Liver (tissue), 9 donors: ENCODE results near the gene VAV3. TPM values are rescaled to one million over a fixed set of nuclear protein-coding genes. Genes with fewer than 3 reads are reported as not detected.

Source experiments
- DNase-seq: peaks from one replicate; pipeline ENCODE4 v3.0.0-alpha.2; 2017; ENCODE audit warnings: low spot score
- H3K27ac ChIP-seq, 2 donors: one replicate each; pipeline ENCODE4 v1.7.0; 2013; ENCODE audit warnings: inconsistent platforms in 2 of 2, low read length in 2 of 2, control low read depth in 1 of 2, low read depth in 1 of 2, mild to moderate bottlenecking in 1 of 2
- H3K27me3 ChIP-seq, 4 donors: one replicate each; pipeline versions ENCODE4 v1.6.1 to v1.7.0; 2013; ENCODE audit warnings: low read length in 3 of 4, inconsistent platforms in 1 of 4, mild to moderate bottlenecking in 1 of 4, moderate library complexity in 1 of 4; ENCODE audit not compliant: control insufficient read depth in 4 of 4, insufficient read depth in 4 of 4
- H3K36me3 ChIP-seq, 4 donors: one replicate each; pipeline versions ENCODE4 v1.6.1 to v1.7.0; 2013; ENCODE audit warnings: low read length in 3 of 4, mild to moderate bottlenecking in 3 of 4, low read depth in 1 of 4, moderate library complexity in 1 of 4; ENCODE audit not compliant: control insufficient read depth in 4 of 4, insufficient read depth in 3 of 4
- H3K4me1 ChIP-seq, 4 donors: one replicate each; pipeline versions ENCODE4 v1.6.1 to v1.7.0; 2013; ENCODE audit warnings: low read length in 3 of 4, mild to moderate bottlenecking in 3 of 4, moderate library complexity in 1 of 4; ENCODE audit not compliant: control insufficient read depth in 4 of 4, insufficient read depth in 4 of 4
- H3K4me3 ChIP-seq, 3 donors: one replicate each; pipeline versions ENCODE4 v1.6.1 to v1.7.0; 2013; ENCODE audit warnings: low read length in 3 of 3, control low read depth in 1 of 3, low read depth in 1 of 3, mild to moderate bottlenecking in 1 of 3
- H3K9ac ChIP-seq, 2 donors: one replicate each; pipeline ENCODE4 v1.7.0; 2013; ENCODE audit warnings: low read length in 2 of 2, mild to moderate bottlenecking in 2 of 2, moderate library complexity in 2 of 2, control low read depth in 1 of 2, low read depth in 1 of 2
- H3K9me3 ChIP-seq, 4 donors: one replicate each; pipeline versions ENCODE4 v1.6.1 to v1.7.0; 2013; ENCODE audit warnings: low read length in 3 of 4; ENCODE audit not compliant: control insufficient read depth in 4 of 4
- EGR1 ChIP-seq, 2 donors: IDR thresholded peaks; 2 replicates each; pipeline ENCODE4 v1.6.1; 2016 to 2018; ENCODE audit warnings: antibody characterized with exemption in 2 of 2, low read depth in 2 of 2
- FOXA1 ChIP-seq: IDR thresholded peaks from 2 replicates; pipeline ENCODE4 v1.6.1; 2016; ENCODE audit warnings: antibody characterized with exemption
- FOXA2 ChIP-seq: IDR thresholded peaks from 2 replicates; pipeline ENCODE4 v1.6.1; 2016; ENCODE audit warnings: antibody characterized with exemption
- GABPA ChIP-seq, 2 donors: IDR thresholded peaks in 1 of 2; conservative IDR thresholded peaks in 1 of 2; 2 replicates each; pipeline ENCODE4 v1.6.1; 2016; ENCODE audit warnings: antibody characterized with exemption in 2 of 2, mild to moderate bottlenecking in 1 of 2, moderate library complexity in 1 of 2
- HNF4A ChIP-seq, 2 donors: conservative IDR thresholded peaks; 2 replicates each; pipeline ENCODE4 v1.6.1; 2016; ENCODE audit warnings: antibody characterized with exemption in 2 of 2, mild to moderate bottlenecking in 2 of 2
- HNF4G ChIP-seq: IDR thresholded peaks from 2 replicates; pipeline ENCODE4 v1.6.1; 2016; ENCODE audit warnings: antibody characterized with exemption
- JUND ChIP-seq, 2 donors: IDR thresholded peaks; 2 replicates each; pipeline ENCODE4 v1.6.1; 2016; ENCODE audit warnings: antibody characterized with exemption in 2 of 2
- MAX ChIP-seq: IDR thresholded peaks from 2 replicates; pipeline ENCODE4 v1.6.1; 2016; ENCODE audit warnings: antibody characterized with exemption
- NR2F2 ChIP-seq: IDR thresholded peaks from 2 replicates; pipeline ENCODE4 v1.6.1; 2016; ENCODE audit warnings: antibody characterized with exemption
- RAD21 ChIP-seq, 2 donors: IDR thresholded peaks; 2 replicates each; pipeline ENCODE4 v1.6.1; 2016; ENCODE audit warnings: antibody characterized with exemption in 2 of 2, mild to moderate bottlenecking in 2 of 2
- REST ChIP-seq: IDR thresholded peaks from 2 replicates; pipeline ENCODE4 v1.6.1; 2016; ENCODE audit warnings: antibody characterized with exemption, mild to moderate bottlenecking
- RXRA ChIP-seq, 2 donors: IDR thresholded peaks; 2 replicates each; pipeline ENCODE4 v1.6.1; 2017 to 2018; ENCODE audit warnings: antibody characterized with exemption in 2 of 2, mild to moderate bottlenecking in 1 of 2
- SP1 ChIP-seq: IDR thresholded peaks from 2 replicates; pipeline ENCODE4 v1.6.1; 2018; ENCODE audit warnings: antibody characterized with exemption, mild to moderate bottlenecking
- TAF1 ChIP-seq: conservative IDR thresholded peaks from 2 replicates; pipeline ENCODE4 v1.6.1; 2016; ENCODE audit warnings: antibody characterized with exemption, mild to moderate bottlenecking
- YY1 ChIP-seq: IDR thresholded peaks from 2 replicates; pipeline ENCODE4 v1.6.1; 2016; ENCODE audit warnings: antibody characterized with exemption, mild to moderate bottlenecking
- WGBS: extraction: QIAGEN DNeasy Blood & Tissue Kit; methylation state at CpG from one replicate; pipeline ENCODE4 v1.1.7; 2013; 5-methylcytosine and 5-hydroxymethylcytosine counted together
- polyA plus RNA-seq, 2 donors: library from polyadenylated mRNA; stranded (reverse) in 1 of 2; unstranded in 1 of 2; fragments of 200-250 nt in 1 of 2; fragments of >200 nt in 1 of 2; fragmentation: Nextera tagmentation in 1 of 2; extraction: Ambion mirVana in 1 of 2; gene quantifications; one replicate each; pipeline versions ENCODE4 v1.2.1 to v1.2.3, GENCODE V29; 2013 to 2015
- total RNA-seq, 2 donors: library from RNA; depleted of rRNA; stranded (reverse); fragments of >200 nt; gene quantifications; one replicate each; pipeline ENCODE4 v1.2.3, GENCODE V29; 2014
- TF ChIP-seq, protein P1 (sequence below): IDR thresholded peaks from 2 replicates; pipeline ENCODE4 v1.6.1; 2016; ENCODE audit warnings: antibody characterized with exemption
- TF ChIP-seq, protein P2 (sequence below): fragments of 150-350 bp; IDR thresholded peaks from 2 replicates; pipeline ENCODE4 v1.5.1; 2017; ENCODE audit warnings: improper control_type of control experiment, low read depth, low read length; ENCODE audit not compliant: missing input control
- TF ChIP-seq, protein P3 (sequence below): IDR thresholded peaks from 2 replicates; pipeline ENCODE4 v1.6.1; 2016; ENCODE audit warnings: antibody characterized with exemption
- donor health status: healthy.
- donor health status: healthy.
- donor health status: healthy.
- donor health status: healthy.
- donor health status: healthy.

VAV3 gene
- total and polyA plus RNA-seq, 4 donors = 0.46 to 4.8 (median 2.7) TPM

DNA sequence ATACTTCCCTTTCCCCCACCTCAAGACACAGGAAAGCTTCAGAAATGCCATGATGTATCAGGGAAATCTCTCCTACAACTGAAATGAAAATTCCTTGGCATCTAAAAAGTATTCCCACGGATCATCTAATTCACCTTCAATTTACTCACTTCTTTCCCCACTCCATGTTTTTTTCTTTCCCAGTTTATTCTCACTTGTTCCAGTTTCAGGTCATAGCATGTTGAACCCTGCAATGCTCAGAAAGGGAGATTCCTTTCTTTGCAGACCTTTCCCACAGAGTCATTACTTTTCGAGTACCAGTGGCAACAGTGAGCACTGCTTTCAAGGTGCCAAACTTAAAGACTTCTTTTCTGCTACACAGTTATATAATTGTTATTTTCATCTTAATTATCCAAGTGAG, 305.0 kb downstream of the VAV3 start:
- WGBS = 80% methylated on average over 2 of the region's 2 CpGs
- H3K9me3 ChIP-seq = no peaks in the 10 kb centered on the region
- no peak overlapping the region for H3K27ac ChIP-seq
- H3K9ac ChIP-seq = no peak overlapping the region
- H3K4me1 ChIP-seq = no peaks in the 10 kb centered on the region
- no peak for DNase-seq
- H3K4me3 ChIP-seq = no peak overlapping the region
- no peaks in the 10 kb centered on the region for H3K36me3 ChIP-seq
- H3K27me3 ChIP-seq = no peaks in the 10 kb centered on the region
- TF ChIP-seq FOXA2 (no peak), GABPA (IDR thresholded peaks at IDR 0.05 in 1 of 2, conservative IDR thresholded peaks at IDR 0.05 in 1 of 2) (no peak), HNF4G (no peak), RAD21 (IDR thresholded peaks at IDR 0.05) (no peak), EGR1 (IDR thresholded peaks at IDR 0.05; ENCODE audit: low read depth in 2 of 2) (no peak), REST (no peak), HNF4A (conservative IDR thresholded peaks at IDR 0.05) (no peak), TAF1 (no peak), JUND (IDR thresholded peaks at IDR 0.05) (no peak), NR2F2 (no peak), MAX (no peak), YY1 (no peak), SP1 (no peak), RXRA (IDR thresholded peaks at IDR 0.05) (no peak), FOXA1 (no peak)
- TF ChIP-seq, protein P1, sequence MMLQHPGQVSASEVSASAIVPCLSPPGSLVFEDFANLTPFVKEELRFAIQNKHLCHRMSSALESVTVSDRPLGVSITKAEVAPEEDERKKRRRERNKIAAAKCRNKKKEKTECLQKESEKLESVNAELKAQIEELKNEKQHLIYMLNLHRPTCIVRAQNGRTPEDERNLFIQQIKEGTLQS = no peak
- TF ChIP-seq, protein P2, sequence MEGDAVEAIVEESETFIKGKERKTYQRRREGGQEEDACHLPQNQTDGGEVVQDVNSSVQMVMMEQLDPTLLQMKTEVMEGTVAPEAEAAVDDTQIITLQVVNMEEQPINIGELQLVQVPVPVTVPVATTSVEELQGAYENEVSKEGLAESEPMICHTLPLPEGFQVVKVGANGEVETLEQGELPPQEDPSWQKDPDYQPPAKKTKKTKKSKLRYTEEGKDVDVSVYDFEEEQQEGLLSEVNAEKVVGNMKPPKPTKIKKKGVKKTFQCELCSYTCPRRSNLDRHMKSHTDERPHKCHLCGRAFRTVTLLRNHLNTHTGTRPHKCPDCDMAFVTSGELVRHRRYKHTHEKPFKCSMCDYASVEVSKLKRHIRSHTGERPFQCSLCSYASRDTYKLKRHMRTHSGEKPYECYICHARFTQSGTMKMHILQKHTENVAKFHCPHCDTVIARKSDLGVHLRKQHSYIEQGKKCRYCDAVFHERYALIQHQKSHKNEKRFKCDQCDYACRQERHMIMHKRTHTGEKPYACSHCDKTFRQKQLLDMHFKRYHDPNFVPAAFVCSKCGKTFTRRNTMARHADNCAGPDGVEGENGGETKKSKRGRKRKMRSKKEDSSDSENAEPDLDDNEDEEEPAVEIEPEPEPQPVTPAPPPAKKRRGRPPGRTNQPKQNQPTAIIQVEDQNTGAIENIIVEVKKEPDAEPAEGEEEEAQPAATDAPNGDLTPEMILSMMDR = no peak
- TF ChIP-seq, protein P3, sequence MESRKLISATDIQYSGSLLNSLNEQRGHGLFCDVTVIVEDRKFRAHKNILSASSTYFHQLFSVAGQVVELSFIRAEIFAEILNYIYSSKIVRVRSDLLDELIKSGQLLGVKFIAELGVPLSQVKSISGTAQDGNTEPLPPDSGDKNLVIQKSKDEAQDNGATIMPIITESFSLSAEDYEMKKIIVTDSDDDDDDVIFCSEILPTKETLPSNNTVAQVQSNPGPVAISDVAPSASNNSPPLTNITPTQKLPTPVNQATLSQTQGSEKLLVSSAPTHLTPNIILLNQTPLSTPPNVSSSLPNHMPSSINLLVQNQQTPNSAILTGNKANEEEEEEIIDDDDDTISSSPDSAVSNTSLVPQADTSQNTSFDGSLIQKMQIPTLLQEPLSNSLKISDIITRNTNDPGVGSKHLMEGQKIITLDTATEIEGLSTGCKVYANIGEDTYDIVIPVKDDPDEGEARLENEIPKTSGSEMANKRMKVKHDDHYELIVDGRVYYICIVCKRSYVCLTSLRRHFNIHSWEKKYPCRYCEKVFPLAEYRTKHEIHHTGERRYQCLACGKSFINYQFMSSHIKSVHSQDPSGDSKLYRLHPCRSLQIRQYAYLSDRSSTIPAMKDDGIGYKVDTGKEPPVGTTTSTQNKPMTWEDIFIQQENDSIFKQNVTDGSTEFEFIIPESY = no peak
